Natural killer cell treated with Interleukin-12 subunit alpha and Interleukin-12 subunit beta and Interleukin-15 and Interleukin-18, amount 100 ng/mL, for 72 hours (primary cell): Measurements from ENCODE around the gene AKAIN1. TPM values are rescaled to one million over a fixed set of nuclear protein-coding genes. Genes with fewer than 3 reads are reported as not detected.

ENCODE experiments used
- ATAC-seq, 2 donors: fragments of 150-1000 bp; cut with Tn5 transposase in 1 of 2; sonication (Bioruptor Pico), chemical (Tn5 transposase) in 1 of 2; 2 replicates each; pipeline ENCODE4 v1.10.0; 2021
- DNase-seq: peaks from one replicate; pipeline ENCODE4 v3.0.0; 2022; ENCODE audit warnings: low spot score
- H3K27ac Mint-ChIP-seq, 2 donors: 1 replicate in 1 of 2; 2 replicates in 1 of 2; pipeline ENCODE4 v1.8.0; 2022; ENCODE audit warnings: mixed read lengths in 2 of 2, mild to moderate bottlenecking in 1 of 2, moderate library complexity in 1 of 2
- H3K27me3 Mint-ChIP-seq, 2 donors: 1 replicate in 1 of 2; 2 replicates in 1 of 2; pipeline ENCODE4 v1.8.0; 2022; ENCODE audit warnings: mixed read lengths in 2 of 2
- H3K36me3 Mint-ChIP-seq: one replicate; pipeline ENCODE4 v1.8.0; 2022; ENCODE audit warnings: mixed read lengths
- H3K4me1 Mint-ChIP-seq, 2 donors: 1 replicate in 1 of 2; 2 replicates in 1 of 2; pipeline ENCODE4 v1.8.0; 2022; ENCODE audit warnings: low read depth in 2 of 2, mixed read lengths in 2 of 2, mild to moderate bottlenecking in 1 of 2
- H3K4me3 Mint-ChIP-seq: one replicate; pipeline ENCODE4 v1.8.0; 2022; ENCODE audit warnings: mixed read lengths
- H3K9me3 Mint-ChIP-seq: 2 replicates; pipeline ENCODE4 v1.8.0; 2022; ENCODE audit warnings: mixed read lengths
- total RNA-seq, 2 donors: library from RNA; stranded (reverse); gene quantifications; one replicate each; pipeline ENCODE4 v1.2.3, GENCODE V29; 2022

AKAIN1 gene
- total RNA-seq, 2 donors from 2014 or later: not detected

DNA sequence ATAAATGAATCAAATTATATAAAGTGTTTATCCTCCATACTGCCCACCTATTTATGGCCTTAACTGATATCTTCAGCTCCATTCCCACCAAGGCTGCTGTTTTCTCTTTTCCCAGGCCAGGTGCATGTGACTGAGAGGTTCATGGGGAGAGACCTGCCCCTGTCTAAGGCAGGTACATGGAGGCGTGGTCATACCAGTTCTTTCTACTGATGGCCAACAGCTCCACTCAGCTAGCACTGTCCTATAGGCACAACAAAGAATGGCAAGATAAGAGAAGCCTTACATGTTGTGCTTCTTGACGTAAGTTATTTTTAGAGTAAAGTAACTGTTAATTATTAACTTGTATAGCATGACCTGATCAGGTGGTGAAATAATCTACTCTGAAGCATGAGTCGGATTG is 16.8 kb downstream of the AKAIN1 start:
- peaks cover under 1 to 10% of the 10 kb centered on the region in 2 donors for H3K27me3 Mint-ChIP-seq
- ATAC-seq (no peak), DNase-seq (no peak)
- H3K4me3 Mint-ChIP-seq: no peak overlapping the region
- H3K27ac Mint-ChIP-seq: no peak overlapping the region
- no peaks in the 10 kb centered on the region for H3K4me1 Mint-ChIP-seq
- H3K36me3 Mint-ChIP-seq: no peaks in the 10 kb centered on the region
- H3K9me3 Mint-ChIP-seq: no peaks in the 10 kb centered on the region

GRCh38 chr18:5178519-5178918 is 18.5 kb downstream of the AKAIN1 start:
- DNase-seq (no peak), ATAC-seq (no peak)
- H3K36me3 Mint-ChIP-seq: no peaks in the 10 kb centered on the region
- no peaks in the 10 kb centered on the region for H3K9me3 Mint-ChIP-seq
- no peaks in the 10 kb centered on the region for H3K4me1 Mint-ChIP-seq
- H3K4me3 Mint-ChIP-seq: no peak overlapping the region
- H3K27me3 Mint-ChIP-seq: peaks cover 0 to 8% of the 10 kb centered on the region in 2 donors
- no peak overlapping the region for H3K27ac Mint-ChIP-seq

- peaks cover 0 to 17% of the 10 kb centered on the region in 2 donors for H3K27me3 Mint-ChIP-seq
- H3K9me3 Mint-ChIP-seq: peaks cover 5% of the 10 kb centered on the region
- H3K36me3 Mint-ChIP-seq: peaks cover 5% of the 10 kb centered on the region
- H3K4me3 Mint-ChIP-seq: no peak overlapping the region
- H3K27ac Mint-ChIP-seq: no peak overlapping the region
- no peaks in the 10 kb centered on the region for H3K4me1 Mint-ChIP-seq
- DNase-seq (no peak), ATAC-seq (no peak)
These were observed 21.7 kb downstream of the AKAIN1 start for GRCh38 chr18:5175378-5175777.

DNA sequence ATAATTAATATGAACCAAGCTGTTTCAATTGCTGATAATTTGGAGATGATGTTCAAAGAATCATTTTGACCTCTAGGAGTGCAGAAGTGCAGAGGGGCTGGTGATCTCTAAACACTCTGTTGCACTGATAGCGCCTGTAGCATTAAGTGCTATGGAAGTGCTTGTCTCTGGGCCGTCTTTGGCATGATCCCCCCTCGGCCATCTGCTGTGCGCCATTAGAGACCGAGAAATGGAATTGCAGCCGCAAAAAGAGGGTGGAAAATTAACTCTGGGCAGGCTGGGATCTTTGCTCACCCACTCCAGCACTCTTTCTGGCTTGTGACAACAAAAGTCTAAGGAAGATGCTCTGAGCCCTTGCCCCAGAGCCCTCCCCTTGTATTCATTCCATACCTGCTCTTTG is 23.4 kb downstream of the AKAIN1 start:
- Mint-ChIP-seq H3K4me3 (no peak overlapping the region), H3K27me3 (peaks cover 0 to 17% of the 10 kb centered on the region in 2 donors), H3K4me1 (no peaks in the 10 kb centered on the region), H3K36me3 (peaks cover 5% of the 10 kb centered on the region), H3K9me3 (peaks cover 5% of the 10 kb centered on the region), H3K27ac (no peak overlapping the region)
- no peak for ATAC-seq
- DNase-seq: no peak

DNA sequence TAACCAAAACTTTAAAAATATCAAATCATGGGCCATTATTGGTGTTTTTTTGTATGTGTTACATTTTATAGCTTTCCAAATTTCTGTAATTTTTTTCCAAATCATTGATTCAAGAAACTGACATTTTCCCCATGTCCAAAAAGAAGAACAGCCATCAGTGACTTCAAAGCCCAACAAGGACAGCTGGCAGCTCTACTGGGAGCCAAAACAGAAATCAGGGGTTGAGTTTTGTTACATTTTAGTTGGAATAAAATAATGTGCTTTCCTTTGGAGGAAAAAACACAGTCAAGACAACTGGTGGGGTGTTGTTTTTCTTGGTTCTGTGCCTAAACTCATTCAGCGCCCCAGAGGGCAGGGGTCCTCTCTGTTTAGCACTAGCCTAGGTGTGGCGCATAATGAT is 23.8 kb downstream of the AKAIN1 start:
- Mint-ChIP-seq H3K27ac (no peak overlapping the region), H3K4me1 (no peaks in the 10 kb centered on the region), H3K9me3 (peaks cover 5% of the 10 kb centered on the region), H3K27me3 (peaks cover 0 to 16% of the 10 kb centered on the region in 2 donors), H3K4me3 (no peak overlapping the region), H3K36me3 (peaks cover 5% of the 10 kb centered on the region)
- no peak for DNase-seq
- ATAC-seq: no peak

DNA sequence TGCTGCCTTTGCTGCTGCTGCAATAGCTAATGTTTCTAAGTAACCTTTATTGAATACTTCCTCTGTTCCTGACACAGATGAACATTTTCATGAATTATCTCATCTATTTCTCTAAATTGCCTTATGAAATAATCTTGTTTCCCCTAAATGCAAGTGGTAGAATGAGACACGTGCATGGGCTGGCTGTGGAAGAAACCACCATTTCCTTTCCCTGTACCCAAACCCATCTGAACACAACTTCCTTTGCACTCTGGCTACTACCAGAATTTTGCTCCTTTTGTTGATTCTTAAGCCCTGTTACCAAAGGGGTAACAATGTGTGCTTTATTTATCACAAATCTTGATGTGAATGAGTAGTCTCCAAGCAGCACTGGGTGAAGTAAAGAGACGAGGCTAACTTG is 29.2 kb downstream of the AKAIN1 start:
- DNase-seq (no peak), ATAC-seq (no peak)
- H3K27ac Mint-ChIP-seq: no peak overlapping the region
- H3K9me3 Mint-ChIP-seq: peaks cover 5% of the 10 kb centered on the region
- no peak overlapping the region for H3K4me3 Mint-ChIP-seq
- peaks cover 0 to 9% of the 10 kb centered on the region in 2 donors for H3K27me3 Mint-ChIP-seq
- H3K4me1 Mint-ChIP-seq: peaks cover 2 to 5% of the 10 kb centered on the region in 2 donors
- H3K36me3 Mint-ChIP-seq: peaks cover 5% of the 10 kb centered on the region

GRCh38 chr18:5166606-5167280 is 30.3 kb downstream of the AKAIN1 start:
- no peak for DNase-seq
- Mint-ChIP-seq H3K27ac (no peak overlapping the region), H3K9me3 (peaks cover 2% of the 10 kb centered on the region)

GRCh38 chr18:5164903-5165302 is 32.2 kb downstream of the AKAIN1 start:
- Mint-ChIP-seq H3K27ac (no peak overlapping the region), H3K4me3 (no peak overlapping the region)
- ATAC-seq: no peak

More at GRCh38 chr18:5166606-5167280, 30.3 kb downstream of the AKAIN1 start:
- no peak overlapping the region for H3K4me3 Mint-ChIP-seq
- H3K36me3 Mint-ChIP-seq: peaks cover 5% of the 10 kb centered on the region
- H3K27me3 Mint-ChIP-seq: peaks cover 0 to 7% of the 10 kb centered on the region in 2 donors
- ATAC-seq: no peak
- H3K4me1 Mint-ChIP-seq: peaks cover 2 to 5% of the 10 kb centered on the region in 2 donors

GRCh38 chr18:5162111-5162510 is 34.9 kb downstream of the AKAIN1 start:
- peaks cover 0 to 4% of the 10 kb centered on the region in 2 donors for H3K27me3 Mint-ChIP-seq
- H3K4me1 Mint-ChIP-seq: no peaks in the 10 kb centered on the region
- DNase-seq (no peak), ATAC-seq (no peak)
- H3K4me3 Mint-ChIP-seq: no peak overlapping the region
- no peaks in the 10 kb centered on the region for H3K36me3 Mint-ChIP-seq
- no peak overlapping the region for H3K27ac Mint-ChIP-seq
- no peaks in the 10 kb centered on the region for H3K9me3 Mint-ChIP-seq

More at GRCh38 chr18:5164903-5165302, 32.2 kb downstream of the AKAIN1 start:
- DNase-seq: no peak
- Mint-ChIP-seq H3K4me1 (peaks cover 2 to 5% of the 10 kb centered on the region in 2 donors), H3K36me3 (no peaks in the 10 kb centered on the region), H3K9me3 (no peaks in the 10 kb centered on the region), H3K27me3 (no peaks in the 10 kb centered on the region)

DNA sequence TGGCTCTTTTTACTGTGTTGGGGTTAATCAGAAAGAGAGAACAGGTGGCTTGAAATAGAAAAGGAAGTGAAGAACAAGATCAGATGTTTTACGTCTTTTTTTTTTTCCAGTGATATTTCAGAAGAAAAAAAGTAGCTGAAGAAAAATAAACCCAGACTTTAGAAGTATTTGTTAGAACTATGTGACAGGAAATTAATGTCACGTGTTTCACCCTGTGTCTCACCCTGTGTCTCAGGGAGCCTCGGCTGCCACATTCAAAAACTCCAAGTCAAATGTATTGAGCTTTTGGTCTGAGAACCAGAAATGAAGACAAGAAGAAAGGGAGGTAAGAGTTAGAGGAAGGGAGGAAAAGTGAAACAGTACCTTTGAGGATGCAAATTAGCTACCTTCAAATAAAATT is 38.0 kb downstream of the AKAIN1 start:
- ATAC-seq (no peak), DNase-seq (no peak)
- Mint-ChIP-seq H3K4me3 (no peak overlapping the region), H3K27me3 (peaks cover 0 to 4% of the 10 kb centered on the region in 2 donors), H3K9me3 (no peaks in the 10 kb centered on the region), H3K4me1 (no peaks in the 10 kb centered on the region), H3K36me3 (no peaks in the 10 kb centered on the region), H3K27ac (no peak overlapping the region)

DNA sequence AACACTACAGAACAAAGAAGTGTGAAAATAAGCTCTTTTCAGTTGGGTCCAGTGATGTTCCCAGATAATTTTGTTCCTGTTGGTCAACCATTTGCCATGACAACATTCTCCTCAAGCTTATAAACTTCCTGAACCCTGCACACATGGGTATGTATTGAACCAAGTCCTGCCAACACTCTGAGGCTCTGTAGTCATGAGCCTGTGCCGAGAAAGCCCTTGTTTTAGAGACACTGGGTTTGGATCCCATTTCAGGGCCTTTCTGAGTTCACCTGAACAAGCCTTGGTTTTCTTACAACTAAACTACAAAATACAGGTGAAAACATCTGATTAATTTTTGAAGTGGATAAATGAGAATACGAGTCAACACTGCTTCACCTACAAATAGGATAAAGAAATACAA is 38.5 kb downstream of the AKAIN1 start:
- Mint-ChIP-seq H3K27me3 (peaks cover 0 to 4% of the 10 kb centered on the region in 2 donors), H3K36me3 (no peaks in the 10 kb centered on the region), H3K27ac (no peak overlapping the region), H3K4me1 (no peaks in the 10 kb centered on the region), H3K9me3 (no peaks in the 10 kb centered on the region), H3K4me3 (no peak overlapping the region)
- no peak for ATAC-seq
- DNase-seq: no peak

- Mint-ChIP-seq H3K4me1 (no peaks in the 10 kb centered on the region), H3K4me3 (no peak overlapping the region), H3K27me3 (peaks cover 0 to 4% of the 10 kb centered on the region in 2 donors), H3K9me3 (no peaks in the 10 kb centered on the region), H3K27ac (no peak overlapping the region), H3K36me3 (no peaks in the 10 kb centered on the region)
- no peak for DNase-seq
- ATAC-seq: no peak
These were observed 38.9 kb downstream of the AKAIN1 start for GRCh38 chr18:5158172-5158571.

- DNase-seq (no peak), ATAC-seq (no peak)
- Mint-ChIP-seq H3K9me3 (no peaks in the 10 kb centered on the region), H3K27me3 (peaks cover 4 to 5% of the 10 kb centered on the region in 2 donors), H3K4me1 (no peaks in the 10 kb centered on the region), H3K27ac (no peak overlapping the region), H3K4me3 (no peak overlapping the region), H3K36me3 (no peaks in the 10 kb centered on the region)
These were observed 41.2 kb downstream of the AKAIN1 start for GRCh38 chr18:5155907-5156287.

GRCh38 chr18:5155218-5155906 is 41.7 kb downstream of the AKAIN1 start:
- H3K27ac Mint-ChIP-seq: no peak overlapping the region
- no peak overlapping the region for H3K4me3 Mint-ChIP-seq
- H3K9me3 Mint-ChIP-seq: no peaks in the 10 kb centered on the region
- H3K4me1 Mint-ChIP-seq: no peaks in the 10 kb centered on the region
- peaks cover 4 to 10% of the 10 kb centered on the region in 2 donors for H3K27me3 Mint-ChIP-seq
- DNase-seq (no peak), ATAC-seq (no peak)
- no peaks in the 10 kb centered on the region for H3K36me3 Mint-ChIP-seq
